HEK293 (cell line): ENCODE measurements around the gene TARS2.

Experiments used
- CTCF ChIP-seq: fragments of 450-650 bp; formaldehyde crosslinking; IDR thresholded peaks from 2 replicates; pipeline ENCODE4 v1.5.1; 2016; ENCODE audit warnings: missing biosample characterization, missing genetic modification characterization
- MZF1 ChIP-seq: fragments of 450-650 bp; formaldehyde crosslinking; IDR thresholded peaks from 2 replicates; pipeline ENCODE4 v1.5.1; 2017; ENCODE audit warnings: missing biosample characterization, missing genetic modification characterization, borderline replicate concordance
- ZNF202 ChIP-seq: fragments of 450-650 bp; formaldehyde crosslinking; IDR thresholded peaks from 2 replicates; pipeline ENCODE4 v1.5.1; 2016; ENCODE audit warnings: missing biosample characterization, missing genetic modification characterization, borderline replicate concordance

GRCh38 chr1:150548632-150549495, 61.6 kb downstream of the TARS2 start, which contains the start of gene ADAMTSL4:
- peak; percentile 42; the same call in 1 of the 2 replicates for TF ChIP-seq CTCF (tag by site-specific recombination)
- no peak for TF ChIP-seq ZNF202 (tag by site-specific recombination)
- no peak for TF ChIP-seq MZF1 (tag by site-specific recombination)
